ENCODE data around the gene THAP12. TPM values are rescaled to one million over a fixed set of nuclear protein-coding genes. Genes with fewer than 3 reads are reported as not detected.

The THAP12 gene
- total and polyA plus RNA-seq, 10 of the 15 experiments (the other 5 are each of a cell fraction or from before 2014, with no cell fraction given), result 12.6 to 45.6 (median 22.3) TPM

DNA sequence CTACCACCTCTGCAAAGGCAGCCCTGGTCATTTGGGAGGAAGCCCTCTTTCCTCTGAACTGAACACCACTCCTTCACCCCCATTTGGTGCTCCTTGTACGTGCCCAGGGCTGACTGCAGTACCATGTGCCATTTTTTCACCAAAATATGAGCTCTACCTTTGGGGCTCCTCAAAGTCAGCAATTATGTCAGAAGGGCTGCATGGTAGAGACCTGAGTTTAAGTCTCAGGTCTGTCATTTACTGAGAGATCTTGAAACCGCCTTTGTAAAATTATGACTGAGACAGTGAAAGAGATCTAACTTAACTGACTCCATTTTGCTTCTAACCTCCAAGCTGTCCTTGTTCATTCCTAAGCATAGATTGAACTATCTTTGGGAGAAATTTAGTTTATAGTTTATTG lies 58.0 kb downstream of the THAP12 start:
- Histone ChIP-seq H3K9ac (ENCODE audit: control insufficient read depth, insufficient read depth, low read length) (no peak overlapping the region), H3K4me1 (ENCODE audit: control insufficient read depth, insufficient read depth, low read length) (no peaks in the 10 kb centered on the region), H3K27me3 (replicated peaks in 1 of 2; ENCODE audit: control insufficient read depth in 2 of 2, insufficient read depth in 2 of 2, low read length in 1 of 2) (peaks cover 13 to 27% of the 10 kb centered on the region in 2 experiments), H4K20me1 (ENCODE audit: control insufficient read depth, insufficient read depth) (no peaks in the 10 kb centered on the region), H2AFZ (ENCODE audit: control insufficient read depth, low read depth, low read length) (no peak overlapping the region), H3K79me2 (ENCODE audit: control insufficient read depth, insufficient read depth, low read length) (no peaks in the 10 kb centered on the region), H3K4me2 (ENCODE audit: control insufficient read depth, insufficient read depth) (no peak overlapping the region), H3K36me3 (ENCODE audit: control insufficient read depth in 2 of 2, insufficient read depth in 2 of 2, low read length in 1 of 2) (no peaks in the 10 kb centered on the region), H3K4me3 (no peak overlapping the region), H3K27ac (ENCODE audit: control insufficient read depth, insufficient read depth) (no peak overlapping the region), H3K9me3 (replicated peaks; ENCODE audit: control insufficient read depth, insufficient read depth, low read length) (no peaks in the 10 kb centered on the region)
- ChIA-PET SMC1A (ENCODE audit: uncharacterized antibody, unreplicated experiment) (interaction anchor here (0.6 to 1.1 kb wide), 2 partner anchors 113 to 115 kb away, joined by 3 to 6 read pairs; no protein-coding TSS in a partner anchor), CTCF (interaction anchor here (3.0 kb wide), 1 partner anchor 115 kb away, joined by 20 read pairs; the partner anchor contains the start of gene WNT11), RAD21 (ENCODE audit: unreplicated experiment) (interaction anchor here (1.0 to 8.9 kb wide), 2 partner anchors 111 to 116 kb away, joined by 3 to 147 read pairs; partner anchors contain the start of gene WNT11), POLR2A (no interaction called here)
- intact Hi-C loops (cut with micrococcal nuclease; ENCODE audit: unreplicated experiment) (loop anchor here (10.0 kb wide), 1 partner anchor 608 kb away; the partner anchor contains the start of gene MOGAT2), in situ Hi-C loops (cut with MboI) (no loop called here)
- no peak for TF ChIP-seq ZNF24 (IDR thresholded peaks at IDR 0.05)
- 48% methylated on average over 2 of the region's 2 CpGs for WGBS (ENCODE audit: insufficient coverage, insufficient replicate concordance, low lambda C conversion rate, missing lambda C conversion rate)
- no peak for ATAC-seq
- no peak for FAIRE-seq
- no peak for DNase-seq (ENCODE audit: low read depth, low spot score)
- no TSS peak for BruUV-seq (replicated peaks)

DNA sequence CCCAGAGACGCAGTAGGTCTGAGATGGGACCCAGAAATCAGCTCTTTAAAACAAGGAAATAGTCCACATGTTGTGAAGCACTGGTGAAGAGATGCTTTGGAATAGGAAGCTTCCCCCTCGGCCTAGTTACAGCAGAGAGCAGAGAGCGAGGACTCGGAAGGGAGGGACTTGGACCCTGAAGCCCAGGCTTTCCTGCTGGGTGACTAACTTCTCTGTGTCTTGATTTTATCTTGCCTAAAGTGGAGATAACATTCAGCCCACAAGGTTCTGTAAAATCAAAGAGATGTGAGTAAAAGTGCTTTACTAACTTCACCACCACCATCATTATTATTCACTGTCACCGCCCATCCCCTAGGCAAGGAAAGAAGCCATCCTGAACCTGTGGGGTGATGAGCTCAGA lies 58.4 kb downstream of the THAP12 start:
- Histone ChIP-seq H3K79me2 (ENCODE audit: control insufficient read depth, insufficient read depth, low read length) (no peaks in the 10 kb centered on the region), H4K20me1 (ENCODE audit: control insufficient read depth, insufficient read depth) (no peaks in the 10 kb centered on the region), H3K9ac (ENCODE audit: control insufficient read depth, insufficient read depth, low read length) (no peak overlapping the region), H3K4me2 (ENCODE audit: control insufficient read depth, insufficient read depth) (no peak overlapping the region), H3K27ac (ENCODE audit: control insufficient read depth, insufficient read depth) (no peak overlapping the region), H3K36me3 (ENCODE audit: control insufficient read depth in 2 of 2, insufficient read depth in 2 of 2, low read length in 1 of 2) (no peaks in the 10 kb centered on the region), H3K27me3 (replicated peaks in 1 of 2; ENCODE audit: control insufficient read depth in 2 of 2, insufficient read depth in 2 of 2, low read length in 1 of 2) (peaks cover 13 to 27% of the 10 kb centered on the region in 2 experiments), H3K9me3 (replicated peaks; ENCODE audit: control insufficient read depth, insufficient read depth, low read length) (no peaks in the 10 kb centered on the region), H3K4me3 (no peak overlapping the region), H3K4me1 (ENCODE audit: control insufficient read depth, insufficient read depth, low read length) (no peaks in the 10 kb centered on the region), H2AFZ (ENCODE audit: control insufficient read depth, low read depth, low read length) (no peak overlapping the region)
- POLR2A ChIA-PET, result no interaction called here
- ATAC-seq, result no peak
- 48% methylated on average over 5 of the region's 5 CpGs for WGBS (ENCODE audit: insufficient coverage, insufficient replicate concordance, low lambda C conversion rate, missing lambda C conversion rate)
- BruUV-seq (replicated peaks), result no TSS peak
- in situ Hi-C loops (cut with MboI), result no loop called here
- SMC1A ChIA-PET (ENCODE audit: uncharacterized antibody, unreplicated experiment), result interaction anchor here (1.1 kb wide), 1 partner anchor 114 kb away, joined by 6 read pairs; no protein-coding TSS in a partner anchor
- FAIRE-seq, result no peak
- no peak for DNase-seq (ENCODE audit: low read depth, low spot score)
- RAD21 ChIA-PET (ENCODE audit: unreplicated experiment), result interaction anchor here (1.0 to 8.9 kb wide), 2 partner anchors 110 to 115 kb away, joined by 3 to 147 read pairs; partner anchors contain the start of gene WNT11
- intact Hi-C loops (cut with micrococcal nuclease; ENCODE audit: unreplicated experiment), result loop anchor here (10.0 kb wide), 1 partner anchor 608 kb away; the partner anchor contains the start of gene MOGAT2
- CTCF ChIA-PET, result interaction anchor here (3.0 kb wide), 1 partner anchor 115 kb away, joined by 20 read pairs; the partner anchor contains the start of gene WNT11
- no peak for TF ChIP-seq RELA (IDR thresholded peaks at IDR 0.05; ENCODE audit: borderline replicate concordance, partially characterized antibody)
- TF ChIP-seq MEF2B (IDR thresholded peaks at IDR 0.05; ENCODE audit: partially characterized antibody, poor library complexity, severe bottlenecking), result no peak
- no peak for TF ChIP-seq MEF2A (IDR thresholded peaks at IDR 0.05; ENCODE audit: insufficient read depth, low read depth, low read length)
- no peak for TF ChIP-seq BHLHE40 (IDR thresholded peaks at IDR 0.05; ENCODE audit: borderline replicate concordance in 1 of 2, low read depth in 2 of 2, low read length in 1 of 2)
- TF ChIP-seq RBBP5 (conservative IDR thresholded peaks at IDR 0.05), result no peak
- TF ChIP-seq, protein P1, sequence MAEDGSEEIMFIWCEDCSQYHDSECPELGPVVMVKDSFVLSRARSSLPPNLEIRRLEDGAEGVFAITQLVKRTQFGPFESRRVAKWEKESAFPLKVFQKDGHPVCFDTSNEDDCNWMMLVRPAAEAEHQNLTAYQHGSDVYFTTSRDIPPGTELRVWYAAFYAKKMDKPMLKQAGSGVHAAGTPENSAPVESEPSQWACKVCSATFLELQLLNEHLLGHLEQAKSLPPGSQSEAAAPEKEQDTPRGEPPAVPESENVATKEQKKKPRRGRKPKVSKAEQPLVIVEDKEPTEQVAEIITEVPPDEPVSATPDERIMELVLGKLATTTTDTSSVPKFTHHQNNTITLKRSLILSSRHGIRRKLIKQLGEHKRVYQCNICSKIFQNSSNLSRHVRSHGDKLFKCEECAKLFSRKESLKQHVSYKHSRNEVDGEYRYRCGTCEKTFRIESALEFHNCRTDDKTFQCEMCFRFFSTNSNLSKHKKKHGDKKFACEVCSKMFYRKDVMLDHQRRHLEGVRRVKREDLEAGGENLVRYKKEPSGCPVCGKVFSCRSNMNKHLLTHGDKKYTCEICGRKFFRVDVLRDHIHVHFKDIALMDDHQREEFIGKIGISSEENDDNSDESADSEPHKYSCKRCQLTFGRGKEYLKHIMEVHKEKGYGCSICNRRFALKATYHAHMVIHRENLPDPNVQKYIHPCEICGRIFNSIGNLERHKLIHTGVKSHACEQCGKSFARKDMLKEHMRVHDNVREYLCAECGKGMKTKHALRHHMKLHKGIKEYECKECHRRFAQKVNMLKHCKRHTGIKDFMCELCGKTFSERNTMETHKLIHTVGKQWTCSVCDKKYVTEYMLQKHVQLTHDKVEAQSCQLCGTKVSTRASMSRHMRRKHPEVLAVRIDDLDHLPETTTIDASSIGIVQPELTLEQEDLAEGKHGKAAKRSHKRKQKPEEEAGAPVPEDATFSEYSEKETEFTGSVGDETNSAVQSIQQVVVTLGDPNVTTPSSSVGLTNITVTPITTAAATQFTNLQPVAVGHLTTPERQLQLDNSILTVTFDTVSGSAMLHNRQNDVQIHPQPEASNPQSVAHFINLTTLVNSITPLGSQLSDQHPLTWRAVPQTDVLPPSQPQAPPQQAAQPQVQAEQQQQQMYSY (CRISPR knock-in tag; IDR thresholded peaks at IDR 0.05), result no peak
- no peak for TF ChIP-seq TCF3 (IDR thresholded peaks at IDR 0.05; ENCODE audit: borderline replicate concordance, insufficient read depth, low read depth, low read length)
- no peak for TF ChIP-seq KAT2A (conservative IDR thresholded peaks at IDR 0.05; ENCODE audit: control insufficient read depth, low read depth, low read length)
- TF ChIP-seq, protein P2, sequence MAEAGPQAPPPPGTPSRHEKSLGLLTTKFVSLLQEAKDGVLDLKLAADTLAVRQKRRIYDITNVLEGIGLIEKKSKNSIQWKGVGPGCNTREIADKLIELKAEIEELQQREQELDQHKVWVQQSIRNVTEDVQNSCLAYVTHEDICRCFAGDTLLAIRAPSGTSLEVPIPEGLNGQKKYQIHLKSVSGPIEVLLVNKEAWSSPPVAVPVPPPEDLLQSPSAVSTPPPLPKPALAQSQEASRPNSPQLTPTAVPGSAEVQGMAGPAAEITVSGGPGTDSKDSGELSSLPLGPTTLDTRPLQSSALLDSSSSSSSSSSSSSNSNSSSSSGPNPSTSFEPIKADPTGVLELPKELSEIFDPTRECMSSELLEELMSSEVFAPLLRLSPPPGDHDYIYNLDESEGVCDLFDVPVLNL (IDR thresholded peaks at IDR 0.05; ENCODE audit: low read depth, low read length), result no peak
- TF ChIP-seq RCOR1 (conservative IDR thresholded peaks at IDR 0.05; ENCODE audit: low read depth, low read length), result no peak

All from GM12878 (cell line).